A549 treated with Hydrocortisone at 1 μM for 4 hours (cell line): ENCODE data around the gene DIP2A. TPM values are rescaled to one million over a fixed set of nuclear protein-coding genes. Genes with fewer than 3 reads are reported as not detected.

Experiments
- total RNA-seq: library from RNA; stranded (reverse); fragments of 200-300 nt; extraction: Qiagen RNA extraction; gene quantifications from 5 replicates; pipeline ENCODE4 v1.2.3, GENCODE V29; 2022

DIP2A gene
- total RNA-seq, result 10.0 to 12.8 TPM (median 12.6 TPM) in 5 replicates

GRCh38 chr21:46458315-46459023, at the start of gene DIP2A:
TSS of gene DIP2A (plus strand) at chr21:46458891. CDS start at chr21:46459132, 241 bp downstream.

GRCh38 chr21:46604975-46605766, 146.5 kb downstream of the DIP2A start, which contains the start of gene S100B:
TSS of gene S100B (minus strand) at chr21:46605082. CDS start at chr21:46602415, 2,667 bp downstream.

Other genes with a start within 250 kb of the DIP2A start
- 14.7 to 17.7 TPM (median 15.0 TPM) in 5 replicates for gene LSS, start 230.1 kb upstream of the DIP2A start, total RNA-seq
- gene MCM3AP, start 173.3 kb upstream of the DIP2A start, total RNA-seq, result 33.5 to 41.8 TPM (median 40.5 TPM) in 5 replicates
- 25.5 to 30.1 TPM (median 27.6 TPM) in 5 replicates for gene YBEY, start 172.5 kb upstream of the DIP2A start, total RNA-seq
- 4.1 to 5.5 TPM (median 4.6 TPM) in 5 replicates for gene C21orf58, start 135.0 kb upstream of the DIP2A start, total RNA-seq
- 13.5 to 15.7 TPM (median 15.4 TPM) in 5 replicates for gene PCNT, start 134.7 kb upstream of the DIP2A start, total RNA-seq
- gene S100B, start 146.2 kb downstream of the DIP2A start, total RNA-seq, result not detected in 5 replicates
- gene PRMT2, start 176.8 kb downstream of the DIP2A start, total RNA-seq, result 50.3 to 58.4 TPM (median 53.8 TPM) in 5 replicates